GM12878 (cell line): ENCODE data around the gene CCDC172. TPM values are rescaled to one million over a fixed set of nuclear protein-coding genes. Genes with fewer than 3 reads are reported as not detected.

Experiments used
- ATAC-seq: fragments of 200-7000 bp; cut with Tn5 transposase; 3 replicates; pipeline ENCODE4 v1.9.1; 2020; ENCODE audit warnings: mild to moderate bottlenecking, moderate library complexity
- BruUV-seq: library from RNA; stranded (reverse); fragments of 400-500 nt; replicated peaks from 2 replicates; lab custom pipeline; 2021; lab: Mats Ljungman, UMichigan
- CTCF ChIA-PET: fragments of 300-600 bp; sonication (Branson Sonifier 250); formaldehyde crosslinking; extraction: SDS; loops from one replicate; lab custom pipeline; 2021; ENCODE audit warnings: inconsistent platforms; lab: Yijun Ruan, JAX
- POLR2A ChIA-PET: fragments of 350-600 bp; formaldehyde crosslinking; extraction: SDS; loops from one replicate; lab custom pipeline; 2021; ENCODE audit warnings: inconsistent platforms; lab: Charles Lee
- RAD21 ChIA-PET: fragments of 300-600 bp; sonication (Branson Sonifier 250); formaldehyde crosslinking; loops from one replicate; lab custom pipeline; 2023; ENCODE audit warnings: antibody characterized with exemption; ENCODE audit not compliant: unreplicated experiment; lab: Charles Lee
- SMC1A ChIA-PET: fragments of 300-600 bp; sonication (Branson Sonifier 250); formaldehyde crosslinking; loops from one replicate; lab custom pipeline; 2023; ENCODE audit not compliant: unreplicated experiment, uncharacterized antibody; lab: Charles Lee
- DNase-seq: peaks from one replicate; pipeline ENCODE4 v3.0.0-alpha.2; 2011; ENCODE audit warnings: low read depth, low spot score
- FAIRE-seq: peaks from 3 replicates; lab custom pipeline; 2011; peaks lifted over from hg19 to GRCh38; lab: Jason Lieb, UNC
- H2AFZ ChIP-seq: 2 replicates; pipeline ENCODE4 v1.6.0; 2011; ENCODE audit warnings: low read depth, low read length, control low read depth; ENCODE audit not compliant: control insufficient read depth
- H3K27ac ChIP-seq: 2 replicates; pipeline ENCODE4 v1.5.1; 2011; ENCODE audit warnings: control low read depth; ENCODE audit not compliant: control insufficient read depth, insufficient read depth
- H3K27me3 ChIP-seq, 2 experiments: replicated peaks in 1 of 2; 2 replicates each; pipeline versions ENCODE4 v1.6.0 to v1.6.1; 2011; ENCODE audit warnings: low read length in 1 of 2; ENCODE audit not compliant: control insufficient read depth in 2 of 2, insufficient read depth in 2 of 2
- H3K36me3 ChIP-seq, 2 experiments: 2 replicates each; pipeline ENCODE4 v1.5.1; 2011; ENCODE audit warnings: low read length in 1 of 2; ENCODE audit not compliant: control insufficient read depth in 2 of 2, insufficient read depth in 2 of 2
- H3K4me1 ChIP-seq: 2 replicates; pipeline ENCODE4 v1.6.1; 2011; ENCODE audit warnings: mild to moderate bottlenecking, low read length, moderate library complexity, mixed read lengths; ENCODE audit not compliant: control insufficient read depth, insufficient read depth
- H3K4me2 ChIP-seq: 2 replicates; pipeline ENCODE4 v1.6.0; 2011; ENCODE audit warnings: control low read depth; ENCODE audit not compliant: control insufficient read depth, insufficient read depth
- H3K4me3 ChIP-seq: fragments of 200-600 bp; sonication (generic); 2 replicates; pipeline ENCODE4 v1.5.1; 2016
- H3K79me2 ChIP-seq: 2 replicates; pipeline ENCODE4 v1.6.0; 2011; ENCODE audit warnings: low read length; ENCODE audit not compliant: control insufficient read depth, insufficient read depth
- H3K9ac ChIP-seq: 2 replicates; pipeline ENCODE4 v1.8.0; 2011; ENCODE audit warnings: low read length, control low read depth, mixed read lengths; ENCODE audit not compliant: control insufficient read depth, insufficient read depth
- H3K9me3 ChIP-seq: replicated peaks from 3 replicates; pipeline ENCODE4 v1.5.1; 2011; ENCODE audit warnings: mild to moderate bottlenecking, low read length; ENCODE audit not compliant: control insufficient read depth, insufficient read depth
- H4K20me1 ChIP-seq: 2 replicates; pipeline ENCODE4 v1.6.0; 2011; ENCODE audit not compliant: control insufficient read depth, insufficient read depth
- ATF7 ChIP-seq: fragments of 450-650 bp; IDR thresholded peaks from 2 replicates; pipeline ENCODE4 v1.6.1; 2016; ENCODE audit warnings: low read depth, mild to moderate bottlenecking
- BCL11A ChIP-seq: IDR thresholded peaks from 2 replicates; pipeline ENCODE4 v1.6.1; 2011; ENCODE audit warnings: low read depth, low read length
- BMI1 ChIP-seq: fragments of 450-650 bp; IDR thresholded peaks from 2 replicates; pipeline ENCODE4 v1.6.1; 2016; ENCODE audit warnings: mild to moderate bottlenecking, moderate library complexity, borderline replicate concordance
- CBX5 ChIP-seq: sonication (generic); IDR thresholded peaks from 2 replicates; pipeline ENCODE4 v1.6.1; 2016; ENCODE audit warnings: low read depth, moderate library complexity, mild to moderate bottlenecking, inconsistent platforms
- CEBPB ChIP-seq, 2 experiments: fragments of 150-350 bp in 1 of 2; IDR thresholded peaks; 2 replicates each; pipeline ENCODE4 v1.6.1; 2012 to 2014; ENCODE audit warnings: low read depth in 2 of 2, low read length in 2 of 2, borderline replicate concordance in 1 of 2, inconsistent platforms in 1 of 2
- MLLT1 ChIP-seq: fragments of 450-650 bp; IDR thresholded peaks from 2 replicates; pipeline ENCODE4 v1.6.1; 2016; ENCODE audit warnings: mild to moderate bottlenecking
- NR2C2 ChIP-seq: IDR thresholded peaks from 2 replicates; pipeline ENCODE4 v1.6.1; 2011; ENCODE audit warnings: borderline replicate concordance, low read depth; ENCODE audit not compliant: control insufficient read depth, insufficient read length
- POLR2AphosphoS5 ChIP-seq: IDR thresholded peaks from 2 replicates; pipeline ENCODE4 v1.6.1; 2011; ENCODE audit warnings: mild to moderate bottlenecking, low read length, inconsistent platforms
- RELB ChIP-seq: fragments of 450-650 bp; IDR thresholded peaks from 2 replicates; pipeline ENCODE4 v1.6.1; 2017; ENCODE audit warnings: low read depth, mild to moderate bottlenecking, moderate library complexity
- STAT3 ChIP-seq: IDR thresholded peaks from 2 replicates; pipeline ENCODE4 v1.6.1; 2011; ENCODE audit warnings: low read depth, low read length, improper control_type of control experiment
- ZNF217 ChIP-seq: fragments of 450-650 bp; IDR thresholded peaks from 2 replicates; pipeline ENCODE4 v1.6.1; 2017; ENCODE audit warnings: antibody characterized with exemption, mild to moderate bottlenecking
- WGBS: methylation state at CpG from one replicate; pipeline ENCODE4 v1.1.6; 2016; ENCODE audit warnings: low lambda C conversion rate; ENCODE audit not compliant: insufficient replicate concordance, insufficient coverage; ENCODE audit errors: missing lambda C conversion rate; 5-methylcytosine and 5-hydroxymethylcytosine counted together
- in situ Hi-C: fragments of 300-500 bp; cut with MboI; formaldehyde crosslinking; loops from 9 replicates; pipeline ENCODE4 v1.14.3; 2018; ENCODE audit warnings: mixed read lengths
- intact Hi-C: fragments of 100-400 bp; cut with micrococcal nuclease; formaldehyde crosslinking; loops from one replicate; pipeline ENCODE4 v1.14.2; 2022; ENCODE audit not compliant: unreplicated experiment
- polyA plus RNA-seq, 11 experiments: library from polyadenylated mRNA; depleted of rRNA in 4 of 11; unstranded in 6 of 11; stranded (reverse) in 5 of 11; fragments of >200 nt; fragmentation: Nextera tagmentation in 4 of 11; fragmentation: Illumina TruSeq in 1 of 11; extraction: Ambion mirVana in 4 of 11; extraction: Trizol in 1 of 11; gene quantifications; 1 replicate in 1 of 11; 2 replicates in 10 of 11; pipeline versions ENCODE4 v1.2.1 to v1.2.3, GENCODE V29; 2011 to 2016; ENCODE audit warnings: inconsistent platforms in 2 of 11, missing spikeins in 2 of 11, low read depth in 1 of 11
- total RNA-seq, 4 experiments: library from RNA; depleted of rRNA in 3 of 4; stranded (reverse); fragments of >200 nt in 3 of 4; fragmentation: Illumina TruSeq in 1 of 4; extraction: Trizol in 1 of 4; gene quantifications; 2 replicates each; pipeline versions ENCODE4 v1.2.1 to v1.2.3, GENCODE V29; 2013 to 2021

The CCDC172 gene
- total and polyA plus RNA-seq, 10 of the 15 experiments (the other 5 are each of a cell fraction or from before 2014, with no cell fraction given), result not detected

GRCh38 chr10:116278846-116279245, 45.4 kb upstream of the CCDC172 start (continued):
- TF ChIP-seq RELB (no peak), CEBPB (IDR thresholded peaks at IDR 0.05; ENCODE audit: borderline replicate concordance in 1 of 2, low read depth in 2 of 2, low read length in 2 of 2) (no peak)

DNA sequence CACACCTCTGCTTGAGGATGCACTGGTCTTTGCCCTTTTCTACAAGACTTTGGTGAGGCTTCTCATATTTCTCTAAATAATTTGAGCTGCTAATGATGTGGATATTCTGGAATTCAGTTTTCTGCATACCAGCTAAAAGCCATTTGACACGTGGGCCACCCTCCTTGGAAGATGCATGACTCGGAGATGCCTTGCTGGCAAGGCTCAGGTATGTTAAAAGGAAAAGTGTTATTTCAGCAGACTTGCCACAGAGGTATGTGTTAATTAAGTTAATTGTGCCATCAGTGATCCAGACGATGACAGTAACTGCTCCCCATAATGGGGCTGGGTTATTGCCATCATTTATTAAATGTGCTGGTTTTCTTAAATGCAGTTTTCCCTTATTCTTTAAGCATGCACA, 42.5 kb upstream of the CCDC172 start:
- ChIA-PET POLR2A (no interaction called here), SMC1A (no interaction called here), RAD21 (no interaction called here), CTCF (no interaction called here)
- H4K20me1 ChIP-seq, result no peaks in the 10 kb centered on the region
- no peak overlapping the region for H3K9ac ChIP-seq
- H3K27ac ChIP-seq, result no peak overlapping the region
- H3K4me2 ChIP-seq, result no peak overlapping the region
- intact Hi-C loops (no loop called here), in situ Hi-C loops (loop anchor here (10.0 kb wide), 1 partner anchor 487 kb away; no protein-coding TSS in a partner anchor)
- no peaks in the 10 kb centered on the region for H3K27me3 ChIP-seq
- no peaks in the 10 kb centered on the region for H3K79me2 ChIP-seq
- DNase-seq (no peak), ATAC-seq (no peak), FAIRE-seq (no peak)
- no TSS peak for BruUV-seq
- H2AFZ ChIP-seq, result no peak overlapping the region
- H3K36me3 ChIP-seq, result no peaks in the 10 kb centered on the region
- H3K4me1 ChIP-seq, result no peaks in the 10 kb centered on the region
- no peaks in the 10 kb centered on the region for H3K9me3 ChIP-seq
- TF ChIP-seq BCL11A (no peak), NR2C2 (no peak), STAT3 (no peak), ATF7 (no peak), MLLT1 (no peak), CBX5 (no peak), POLR2AphosphoS5 (no peak), ZNF217 (no peak), BMI1 (no peak)
- no peak overlapping the region for H3K4me3 ChIP-seq
- WGBS, result 12% methylated on average over 3 of the region's 3 CpGs
